Activated CD8-positive, alpha-beta T cell treated with anti-CD3 and anti-CD28 coated beads for 36 hours (primary cell): ENCODE results near the gene SPATA2. TPM values are rescaled to one million over a fixed set of nuclear protein-coding genes. Genes with fewer than 3 reads are reported as not detected.

ENCODE experiments used
- ATAC-seq: fragments of 200-7000 bp; cut with Tn5 transposase; one replicate; pipeline ENCODE4 v1.10.0; 2021; ENCODE audit warnings: mild to moderate bottlenecking, moderate library complexity
- CTCF ChIA-PET: fragments of 350-600 bp; sonication (Branson Sonifier 250); formaldehyde crosslinking; loops from one replicate; lab custom pipeline; 2021; ENCODE audit warnings: antibody characterized with exemption; lab: Charles Lee
- POLR2A ChIA-PET: fragments of 350-600 bp; sonication (Branson Sonifier 250); formaldehyde crosslinking; loops from one replicate; lab custom pipeline; 2021; ENCODE audit warnings: antibody characterized with exemption; lab: Charles Lee
- DNase-seq: peaks from one replicate; pipeline ENCODE4 v3.0.0-alpha.2; 2020
- H3K27ac Mint-ChIP-seq: one replicate; pipeline ENCODE4 v1.8.0; 2021; ENCODE audit warnings: mild to moderate bottlenecking, mixed read lengths
- H3K27me3 Mint-ChIP-seq: one replicate; pipeline ENCODE4 v1.8.0; 2021; ENCODE audit warnings: mixed read lengths
- H3K36me3 Mint-ChIP-seq: one replicate; pipeline ENCODE4 v1.8.0; 2021; ENCODE audit warnings: low read depth, mixed read lengths
- H3K4me1 Mint-ChIP-seq: one replicate; pipeline ENCODE4 v1.8.0; 2021; ENCODE audit warnings: low read depth, mixed read lengths
- H3K4me3 Mint-ChIP-seq: one replicate; pipeline ENCODE4 v1.8.0; 2021; ENCODE audit warnings: mild to moderate bottlenecking, moderate library complexity, mixed read lengths
- H3K9me3 Mint-ChIP-seq: one replicate; pipeline ENCODE4 v1.8.0; 2021; ENCODE audit warnings: mixed read lengths
- CTCF ChIP-seq: fragments of 200-600 bp; IDR thresholded peaks from one replicate; pipeline ENCODE4 v1.8.0; 2022; ENCODE audit warnings: antibody characterized with exemption, mild to moderate bottlenecking
- intact Hi-C: fragments of 100-400 bp; cut with micrococcal nuclease; formaldehyde crosslinking; loops from one replicate; pipeline ENCODE4 v1.10.0; 2022
- total RNA-seq, 2 experiments: library from RNA; stranded (reverse); gene quantifications; one replicate each; pipeline ENCODE4 v1.2.3, GENCODE V29; 2021

The SPATA2 gene
- total RNA-seq, 2 experiments from 2014 or later: 6.2 to 7.4 TPM

DNA sequence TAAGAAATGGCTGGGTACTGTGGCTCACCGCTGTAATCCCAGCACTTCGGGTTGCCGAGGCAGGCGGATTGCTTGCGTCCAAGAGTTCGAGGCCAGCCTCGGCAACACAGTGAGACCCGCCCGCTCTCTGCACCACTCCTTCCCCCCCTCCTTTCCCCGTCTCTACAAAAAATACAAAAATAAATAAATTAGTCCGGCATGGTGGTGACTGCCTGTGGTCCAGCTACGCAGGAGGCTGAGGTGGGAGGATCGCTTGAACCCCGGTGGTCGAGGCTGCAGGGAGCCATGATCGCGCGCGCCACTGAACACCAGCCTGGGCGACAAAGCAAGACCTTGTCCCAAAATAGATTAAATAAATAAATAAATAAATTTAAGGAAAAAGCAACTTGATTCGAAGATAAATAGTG lies 20.4 kb upstream of the SPATA2 start:
- TF ChIP-seq CTCF: no peak
- peak overlapping the region; percentile 38 for H3K27ac Mint-ChIP-seq
- peaks cover 31% of the 10 kb centered on the region for H3K4me1 Mint-ChIP-seq
- intact Hi-C loops: no loop called here
- H3K27me3 Mint-ChIP-seq: no peaks in the 10 kb centered on the region
- ChIA-PET CTCF (interaction anchor here (0.8 to 2.9 kb wide), 6 partner anchors 10 to 144 kb away, joined by 3 to 12 read pairs (median 4); partner anchors contain the start of gene SPATA2), POLR2A (interaction anchor here (2.1 to 3.5 kb wide), 3 partner anchors 11 to 20 kb away, joined by 6 to 22 read pairs (median 18); partner anchors contain the start of gene SPATA2)
- H3K36me3 Mint-ChIP-seq: peaks cover 25% of the 10 kb centered on the region
- H3K4me3 Mint-ChIP-seq: peak overlapping the region; percentile 90
- ATAC-seq (peak; percentile 4), DNase-seq (no peak)
- H3K9me3 Mint-ChIP-seq: no peaks in the 10 kb centered on the region

DNA sequence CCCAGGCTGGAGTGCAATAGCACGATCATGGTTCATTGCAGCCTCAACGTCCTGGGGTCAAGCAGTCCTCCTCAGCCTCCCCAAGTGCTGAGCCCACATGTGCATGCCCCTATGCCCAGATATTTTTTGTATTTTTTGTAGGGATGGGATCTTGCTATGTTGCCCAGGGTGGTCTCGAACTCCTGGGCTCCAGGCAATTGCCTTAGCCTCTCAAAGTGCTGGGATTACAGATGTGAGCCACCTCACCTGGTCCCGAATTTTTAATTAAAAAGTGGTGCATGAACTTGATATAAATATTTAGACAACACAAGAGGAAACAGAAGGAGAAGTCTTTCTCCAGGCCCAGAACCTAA lies 13.8 kb upstream of the SPATA2 start:
- intact Hi-C loops: loop anchor here (10.0 kb wide), 1 partner anchor 314 kb away; no protein-coding TSS in a partner anchor
- Mint-ChIP-seq H3K4me1 (peaks cover 10% of the 10 kb centered on the region), H3K4me3 (no peak overlapping the region), H3K36me3 (no peaks in the 10 kb centered on the region), H3K27me3 (no peaks in the 10 kb centered on the region), H3K9me3 (no peaks in the 10 kb centered on the region), H3K27ac (no peak overlapping the region)
- ATAC-seq (no peak), DNase-seq (no peak)
- CTCF ChIA-PET: interaction anchor here (1.0 to 2.8 kb wide), 4 partner anchors 12 to 317 kb away, joined by 3 to 8 read pairs (median 4); no protein-coding TSS in a partner anchor
- TF ChIP-seq CTCF: no peak
- POLR2A ChIA-PET: no interaction called here

DNA sequence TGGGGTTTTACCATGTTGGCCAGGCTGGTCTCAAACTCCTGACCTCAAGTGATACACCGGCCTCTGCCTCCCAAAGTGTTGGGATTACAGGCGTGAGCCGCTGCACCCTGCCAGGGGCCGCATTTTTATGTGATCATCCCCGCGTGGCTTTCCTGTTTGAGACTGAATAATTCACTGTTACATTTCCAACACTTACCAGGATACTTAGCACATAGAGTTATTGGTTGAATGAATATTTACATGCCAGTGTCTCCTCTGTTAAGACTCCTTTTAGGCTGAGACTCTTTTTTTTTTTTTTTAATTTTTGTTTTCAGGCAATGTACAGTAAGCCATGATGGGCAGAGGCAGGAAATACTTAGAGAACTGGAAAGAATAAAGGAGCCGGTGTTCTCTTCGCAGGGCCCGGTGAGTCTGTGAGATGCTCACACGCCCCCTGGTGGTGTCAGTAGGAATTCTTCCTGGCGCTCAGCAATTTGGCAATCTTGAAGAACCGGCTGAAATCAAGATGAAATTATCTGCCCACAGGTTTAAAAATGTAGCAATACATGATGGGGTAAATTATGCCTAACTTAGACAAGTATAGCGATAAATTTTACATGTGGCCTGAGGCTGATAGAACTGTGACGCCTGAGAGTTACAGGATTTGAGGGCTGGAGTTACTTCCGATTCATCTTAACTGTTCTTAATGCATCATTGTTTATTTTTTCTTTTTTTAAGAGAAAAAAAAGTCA lies 13.2 kb upstream of the SPATA2 start:
- DNase-seq: peak; percentile 91

DNA sequence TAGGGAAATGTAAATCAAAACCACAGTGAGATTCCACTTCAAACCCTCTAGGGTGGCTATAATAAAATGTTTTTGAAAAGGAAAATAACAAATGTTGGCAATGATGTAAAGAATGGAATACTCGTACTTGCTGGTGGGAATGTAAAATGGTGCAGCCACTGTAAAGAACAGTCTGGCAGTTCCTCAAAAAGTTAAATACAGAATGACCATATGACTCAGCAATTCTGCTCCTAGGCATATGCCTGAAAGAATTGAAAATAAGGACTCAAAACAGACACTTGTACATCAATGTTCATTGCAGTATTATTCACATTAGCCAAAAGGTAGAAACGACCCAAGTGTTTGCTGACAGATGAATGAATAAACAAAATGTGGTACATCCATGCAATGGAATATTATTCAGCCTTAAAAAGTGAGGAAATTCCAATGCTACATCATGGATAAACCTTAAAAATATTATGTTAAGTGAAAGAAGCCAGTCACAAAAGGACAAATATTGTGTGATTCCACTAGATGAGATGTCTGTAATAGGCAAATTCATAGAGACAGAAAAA lies 10.6 kb upstream of the SPATA2 start:
- Mint-ChIP-seq H3K36me3 (no peaks in the 10 kb centered on the region), H3K9me3 (no peaks in the 10 kb centered on the region), H3K27ac (no peak overlapping the region), H3K4me3 (no peak overlapping the region), H3K27me3 (no peaks in the 10 kb centered on the region), H3K4me1 (peaks cover 8% of the 10 kb centered on the region)
- DNase-seq: no peak
- TF ChIP-seq CTCF: no peak
- ChIA-PET POLR2A (no interaction called here), CTCF (no interaction called here)
- intact Hi-C loops: loop anchor here (10.0 kb wide), 1 partner anchor 311 kb away; no protein-coding TSS in a partner anchor
- no peak for ATAC-seq

More for the DNA sequence above, 13.2 kb upstream of the SPATA2 start:
- intact Hi-C loops: loop anchor here (10.0 kb wide), 1 partner anchor 314 kb away; no protein-coding TSS in a partner anchor
- peak; percentile 96 for TF ChIP-seq CTCF
- Mint-ChIP-seq H3K4me1 (peaks cover 8% of the 10 kb centered on the region), H3K9me3 (no peaks in the 10 kb centered on the region), H3K36me3 (no peaks in the 10 kb centered on the region), H3K27me3 (no peaks in the 10 kb centered on the region), H3K4me3 (no peak overlapping the region), H3K27ac (peak overlapping the region; percentile 64)
- ChIA-PET POLR2A (no interaction called here), CTCF (interaction anchor here (1.0 to 2.8 kb wide), 5 partner anchors 12 to 317 kb away, joined by 3 to 8 read pairs (median 3); no protein-coding TSS in a partner anchor)
- ATAC-seq: peak; percentile 98
